Neural progenitor cell (in vitro differentiated cells): Measurements from ENCODE around the gene TPI1.

Experiments
- CTCF ChIP-seq: fragments of 200-600 bp; sonication (generic); IDR thresholded peaks from 2 replicates; pipeline ENCODE4 v1.5.1; 2017; ENCODE audit warnings: antibody characterized with exemption, mild to moderate bottlenecking
- EZH2 ChIP-seq: fragments of 200-600 bp; sonication (generic); IDR thresholded peaks from 2 replicates; pipeline ENCODE4 v1.6.1; 2017; ENCODE audit warnings: antibody characterized with exemption, mild to moderate bottlenecking, moderate library complexity

- TF ChIP-seq CTCF (no peak), EZH2 (no peak)
These were observed 37.2 kb downstream of the TPI1 start, which contains the start of gene LRRC23 for GRCh38 chr12:6904280-6905276.
